Neuron (in vitro differentiated cells): ENCODE results near the gene DHRS3.

ENCODE experiments used
- H2AFZ ChIP-seq: one replicate; pipeline ENCODE4 v1.6.1; 2013; ENCODE audit warnings: low read depth, mild to moderate bottlenecking, inconsistent platforms, low read length, moderate library complexity
- H3K27me3 ChIP-seq: one replicate; pipeline ENCODE4 v1.6.1; 2013; ENCODE audit warnings: low read length; ENCODE audit not compliant: insufficient read depth
- H3K36me3 ChIP-seq: one replicate; pipeline ENCODE4 v1.6.1; 2013; ENCODE audit warnings: low read length; ENCODE audit not compliant: insufficient read depth
- H3K4me1 ChIP-seq: one replicate; pipeline ENCODE4 v1.6.1; 2013; ENCODE audit warnings: low read length; ENCODE audit not compliant: insufficient read depth
- H3K4me3 ChIP-seq: 2 replicates; pipeline ENCODE4 v1.5.1; 2013; ENCODE audit warnings: mild to moderate bottlenecking, low read length, moderate library complexity
- H3K9me3 ChIP-seq: one replicate; pipeline ENCODE4 v1.6.1; 2013; ENCODE audit warnings: low read length

Gene DHRS3

GRCh38 chr1:12552951-12553921 is 64.8 kb downstream of the DHRS3 start:
- H3K36me3 ChIP-seq = no peaks in the 10 kb centered on the region
- no peak overlapping the region for H3K4me3 ChIP-seq
- peaks cover 16% of the 10 kb centered on the region for H3K4me1 ChIP-seq
- peaks cover 4% of the 10 kb centered on the region for H3K9me3 ChIP-seq
- no peaks in the 10 kb centered on the region for H3K27me3 ChIP-seq
- no peak overlapping the region for H2AFZ ChIP-seq

DNA sequence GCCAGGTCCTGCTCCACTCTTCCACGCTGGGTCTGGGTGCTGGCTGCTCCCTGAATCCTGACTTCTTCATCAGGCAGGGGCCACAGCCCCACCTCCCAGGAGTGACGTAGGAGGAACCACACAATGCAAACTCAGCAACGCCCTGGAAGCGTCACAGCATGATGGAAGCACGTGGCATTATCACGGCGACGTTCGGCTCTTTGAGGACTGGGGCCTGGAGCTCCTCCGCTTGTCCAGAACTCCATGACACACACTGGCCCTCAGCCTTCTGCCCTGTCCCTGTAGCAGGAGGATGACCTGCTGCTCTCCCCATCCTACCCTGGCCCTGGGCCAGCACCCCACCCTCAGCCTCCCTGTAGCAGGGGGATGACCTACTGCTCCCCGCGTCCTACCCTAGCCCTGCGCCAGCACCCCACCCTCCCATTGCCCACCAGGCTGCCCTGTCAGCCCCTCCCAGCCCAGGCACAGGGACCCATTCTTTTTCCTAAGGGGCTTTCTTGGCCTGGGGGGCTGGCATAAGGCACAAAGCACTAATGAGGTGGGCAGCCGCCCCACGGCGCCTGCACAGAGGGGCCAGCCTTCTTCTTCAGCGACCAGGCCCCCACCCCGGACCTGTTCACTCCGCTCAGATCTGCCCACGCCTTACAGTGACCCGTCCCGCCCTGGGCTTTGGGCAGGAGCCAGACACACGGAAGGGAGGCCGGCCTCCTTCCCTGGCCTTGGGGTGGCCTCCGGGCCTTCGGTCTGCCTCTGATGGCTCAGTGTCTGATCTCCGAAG is 65.7 kb downstream of the DHRS3 start:
- no peak overlapping the region for H2AFZ ChIP-seq
- no peaks in the 10 kb centered on the region for H3K27me3 ChIP-seq
- H3K36me3 ChIP-seq = no peaks in the 10 kb centered on the region
- H3K4me1 ChIP-seq = peaks cover 16% of the 10 kb centered on the region
- H3K9me3 ChIP-seq = no peaks in the 10 kb centered on the region
- no peak overlapping the region for H3K4me3 ChIP-seq

GRCh38 chr1:12551584-12551983 is 66.4 kb downstream of the DHRS3 start:
- Histone ChIP-seq H3K27me3 (no peaks in the 10 kb centered on the region), H3K4me1 (peaks cover 16% of the 10 kb centered on the region), H3K9me3 (no peaks in the 10 kb centered on the region), H3K36me3 (no peaks in the 10 kb centered on the region), H2AFZ (no peak overlapping the region), H3K4me3 (no peak overlapping the region)

DNA sequence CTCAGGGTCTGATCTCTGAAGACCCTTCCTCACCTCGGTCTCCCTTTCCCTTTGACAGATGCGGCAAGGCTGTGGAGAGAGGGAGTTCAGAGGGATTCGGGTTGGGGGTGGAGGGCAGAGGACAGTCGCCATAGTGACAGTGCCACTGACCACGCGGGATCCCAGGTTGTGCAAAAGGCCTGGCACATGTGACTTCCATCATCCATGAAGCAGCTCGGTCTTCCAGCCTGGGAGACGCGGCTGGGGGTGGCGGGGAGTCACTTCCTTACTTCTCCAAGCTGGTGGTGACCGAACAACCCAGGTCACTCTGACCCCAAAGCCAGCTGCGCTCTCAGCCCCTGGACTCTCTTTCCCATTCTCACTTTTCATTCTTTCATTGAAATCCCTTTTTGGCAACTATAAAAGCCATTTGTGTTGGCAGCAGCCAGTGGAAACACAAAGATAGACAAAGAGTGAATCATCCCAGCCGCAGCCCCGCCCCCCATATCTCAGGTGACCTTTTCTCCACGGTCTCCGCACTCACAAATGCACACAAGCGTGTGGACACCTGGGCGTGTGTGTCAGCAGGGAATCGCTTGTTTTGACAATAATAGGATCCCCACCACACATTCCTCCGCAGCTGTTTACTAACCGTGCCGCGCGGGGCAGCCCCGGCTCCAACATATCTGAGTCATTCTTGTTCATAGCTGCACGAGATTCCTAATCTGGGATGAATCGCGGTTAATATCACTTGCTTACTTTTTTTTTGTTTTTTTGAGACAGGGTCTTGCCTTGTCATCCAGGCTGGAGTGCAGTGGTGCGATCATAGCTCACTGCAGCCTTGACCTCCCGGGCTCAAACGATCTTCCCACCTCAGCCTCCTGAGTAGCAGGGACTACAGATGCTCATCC is 68.3 kb downstream of the DHRS3 start:
- Histone ChIP-seq H2AFZ (no peak overlapping the region), H3K4me1 (peaks cover 16% of the 10 kb centered on the region), H3K36me3 (no peaks in the 10 kb centered on the region), H3K27me3 (no peaks in the 10 kb centered on the region), H3K9me3 (no peaks in the 10 kb centered on the region), H3K4me3 (no peak overlapping the region)

DNA sequence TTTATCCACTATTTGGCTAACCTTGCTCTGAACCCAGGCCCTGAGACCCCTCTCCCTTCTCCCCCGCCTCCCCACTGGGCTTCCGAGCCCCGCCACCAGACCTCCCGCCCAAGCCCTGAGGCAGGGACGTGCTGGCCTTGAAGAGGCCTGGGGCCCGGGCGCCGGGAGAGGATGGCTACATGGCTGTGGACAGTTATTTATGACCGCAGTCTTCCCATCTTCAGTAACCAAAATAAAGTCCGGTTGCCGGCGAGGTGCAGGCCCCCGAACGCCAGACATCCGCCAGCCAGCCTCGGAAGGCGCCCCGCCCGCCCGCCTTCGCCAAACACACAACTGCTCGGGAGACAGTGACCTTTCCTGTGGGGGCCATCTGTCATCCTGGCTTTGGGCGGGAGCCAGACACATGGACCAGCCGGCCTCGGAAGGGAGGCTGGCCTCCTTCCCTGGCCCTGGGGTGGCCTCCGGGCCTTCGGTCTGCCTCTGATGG is 69.0 kb downstream of the DHRS3 start:
- H3K4me1 ChIP-seq = peaks cover 16% of the 10 kb centered on the region
- H3K9me3 ChIP-seq = no peaks in the 10 kb centered on the region
- no peak overlapping the region for H3K4me3 ChIP-seq
- H3K36me3 ChIP-seq = no peaks in the 10 kb centered on the region
- no peak overlapping the region for H2AFZ ChIP-seq
- no peaks in the 10 kb centered on the region for H3K27me3 ChIP-seq

GRCh38 chr1:12548279-12548972 is 69.6 kb downstream of the DHRS3 start:
- no peaks in the 10 kb centered on the region for H3K27me3 ChIP-seq
- no peak overlapping the region for H2AFZ ChIP-seq
- no peaks in the 10 kb centered on the region for H3K9me3 ChIP-seq
- peaks cover 16% of the 10 kb centered on the region for H3K4me1 ChIP-seq
- no peak overlapping the region for H3K4me3 ChIP-seq
- no peaks in the 10 kb centered on the region for H3K36me3 ChIP-seq

DNA sequence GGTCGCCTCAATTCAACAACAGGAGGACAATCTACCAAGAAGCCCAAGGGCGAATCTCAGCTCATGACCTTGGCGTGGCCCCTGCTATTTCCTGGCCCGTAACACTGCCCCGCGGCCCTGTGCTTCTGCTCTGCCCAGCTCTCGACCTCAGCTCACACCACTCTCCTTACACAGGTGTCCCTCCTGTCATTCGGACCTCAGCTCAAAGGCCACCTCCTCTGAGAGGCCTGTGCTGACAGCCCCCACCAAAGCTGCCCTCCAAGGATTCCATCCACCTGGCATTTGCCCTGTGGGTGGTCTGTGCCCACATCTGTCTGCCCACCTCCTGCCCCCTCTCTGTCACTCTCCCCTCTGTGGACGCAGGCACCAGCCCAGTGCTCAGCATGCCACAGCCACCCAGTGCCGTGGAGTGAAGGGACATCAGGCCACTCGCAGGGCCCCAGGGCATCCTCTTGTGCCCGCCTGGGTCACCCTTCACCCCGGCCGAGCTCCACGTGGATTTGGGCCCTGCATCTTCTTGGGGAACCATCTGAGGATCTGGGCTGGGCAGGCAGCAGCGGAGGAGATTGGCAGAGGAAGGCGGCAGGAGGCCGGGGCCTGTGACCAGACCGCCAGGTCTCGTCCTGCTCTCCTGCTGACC is 70.3 kb downstream of the DHRS3 start:
- Histone ChIP-seq H3K27me3 (no peaks in the 10 kb centered on the region), H3K4me3 (no peak overlapping the region), H3K9me3 (no peaks in the 10 kb centered on the region), H3K4me1 (peaks cover 10% of the 10 kb centered on the region), H3K36me3 (no peaks in the 10 kb centered on the region), H2AFZ (no peak overlapping the region)

- peaks cover 10% of the 10 kb centered on the region for H3K4me1 ChIP-seq
These were observed 71.0 kb downstream of the DHRS3 start for GRCh38 chr1:12546771-12547585.

DNA sequence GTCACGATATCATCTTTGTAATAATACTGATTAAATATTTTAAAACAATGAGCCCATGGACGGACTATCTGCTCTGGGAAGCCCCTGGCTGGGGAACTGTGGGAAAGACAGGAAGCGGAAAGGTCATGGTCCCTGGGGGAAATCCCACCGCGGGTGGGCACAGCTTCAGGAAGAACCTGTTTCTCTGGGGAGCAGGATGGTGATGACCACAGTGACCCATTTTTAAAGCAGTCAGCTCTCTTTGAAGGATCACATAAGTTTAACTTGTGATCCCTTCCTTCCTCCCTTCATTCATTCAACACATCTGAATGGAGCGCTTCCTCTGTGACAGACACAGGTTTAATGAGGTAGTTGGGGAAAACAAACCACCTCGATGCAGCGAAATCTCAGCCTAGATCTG is 73.0 kb downstream of the DHRS3 start:
- no peaks in the 10 kb centered on the region for H3K9me3 ChIP-seq
- peaks cover 28% of the 10 kb centered on the region for H3K4me1 ChIP-seq
- H3K4me3 ChIP-seq = no peak overlapping the region
- no peaks in the 10 kb centered on the region for H3K27me3 ChIP-seq
- H2AFZ ChIP-seq = no peak overlapping the region
- H3K36me3 ChIP-seq = no peaks in the 10 kb centered on the region

More at GRCh38 chr1:12546771-12547585, 71.0 kb downstream of the DHRS3 start:
- Histone ChIP-seq H3K36me3 (no peaks in the 10 kb centered on the region), H3K9me3 (no peaks in the 10 kb centered on the region), H3K27me3 (no peaks in the 10 kb centered on the region), H3K4me3 (no peak overlapping the region), H2AFZ (no peak overlapping the region)

DNA sequence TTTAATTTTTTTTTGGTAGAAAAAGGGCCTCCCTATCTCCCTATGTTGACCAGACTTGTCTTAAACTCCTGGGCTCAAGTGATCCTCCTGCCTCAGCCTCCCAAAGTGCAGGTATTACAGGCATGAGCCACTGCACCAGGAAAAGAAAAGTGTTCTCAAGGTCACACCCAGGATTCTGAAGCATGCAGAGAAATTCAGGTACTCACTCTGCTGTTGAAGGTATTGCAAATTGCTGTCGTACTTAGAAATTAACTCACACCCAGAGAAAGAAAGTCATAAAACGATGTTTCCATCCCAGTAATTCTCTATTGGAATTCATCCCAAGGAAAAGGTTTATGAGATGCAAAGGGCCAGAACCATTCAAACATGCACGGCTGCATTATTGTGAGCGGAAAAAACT is 73.7 kb downstream of the DHRS3 start:
- H3K4me1 ChIP-seq = peaks cover 23% of the 10 kb centered on the region
- no peaks in the 10 kb centered on the region for H3K27me3 ChIP-seq
- H3K36me3 ChIP-seq = no peaks in the 10 kb centered on the region

DNA sequence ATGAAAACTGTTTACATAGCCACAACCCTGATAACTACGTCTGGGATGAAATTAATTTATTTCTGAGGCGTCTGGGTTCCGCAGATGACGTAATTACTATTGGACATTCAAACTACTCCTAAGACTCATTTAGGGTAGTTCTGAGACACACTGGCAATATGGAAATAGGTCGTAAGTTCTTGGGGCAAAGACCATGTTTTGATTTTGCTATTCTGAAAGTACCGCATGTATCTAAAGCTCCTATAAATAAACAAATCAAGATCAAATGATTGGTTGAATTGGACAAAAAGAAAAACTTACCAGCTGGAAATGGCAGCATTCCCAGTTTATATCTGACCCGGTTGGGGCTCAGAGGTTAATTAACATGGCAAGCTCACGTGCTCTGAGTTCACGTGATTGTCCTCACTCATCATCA is 74.3 kb downstream of the DHRS3 start:
- Histone ChIP-seq H3K36me3 (no peaks in the 10 kb centered on the region), H3K27me3 (no peaks in the 10 kb centered on the region), H3K4me1 (peaks cover 21% of the 10 kb centered on the region), H3K9me3 (no peaks in the 10 kb centered on the region), H3K4me3 (no peak overlapping the region), H2AFZ (no peak overlapping the region)

More for the DNA sequence above, 73.7 kb downstream of the DHRS3 start:
- no peak overlapping the region for H3K4me3 ChIP-seq
- no peak overlapping the region for H2AFZ ChIP-seq
- H3K9me3 ChIP-seq = no peaks in the 10 kb centered on the region
